ENCODE results near the gene ZFAND3. TPM values are rescaled to one million over a fixed set of nuclear protein-coding genes. Genes with fewer than 3 reads are reported as not detected.
"Not testable (repeated sequence)": the region's sequence is repeated elsewhere in the genome, so short reads cannot be mapped to it uniquely, and the experiment has no call there.

Gene ZFAND3
- total RNA-seq, 4 donors from 2014 or later: 30.5 to 57.4 (median 53.3) TPM

DNA sequence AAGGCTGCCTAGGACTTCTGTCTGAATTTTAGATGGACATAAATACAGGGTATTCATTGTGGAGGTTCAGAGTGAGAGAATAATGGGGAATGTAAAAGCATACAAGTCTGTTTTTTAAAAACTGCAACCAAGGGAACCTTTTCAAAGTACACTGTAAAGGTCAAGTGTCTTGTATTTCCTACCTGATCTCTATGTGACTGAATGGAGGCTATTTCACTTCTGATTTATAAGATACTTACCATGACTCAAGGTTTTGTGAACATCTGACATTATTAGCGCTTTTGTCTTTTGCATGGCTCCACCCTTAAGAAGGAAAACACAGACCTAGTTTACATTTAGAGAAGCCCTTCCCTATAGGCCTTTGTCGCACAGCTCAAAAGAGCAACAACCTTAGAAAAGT, 126.5 kb downstream of the ZFAND3 start:
- Histone ChIP-seq H3K27ac (no peak overlapping the region), H3K27me3 (no peaks in the 10 kb centered on the region), H3K36me3 (no peaks in the 10 kb centered on the region), H3K9me3 (no peaks in the 10 kb centered on the region), H3K4me3 (no peak overlapping the region), H3K4me1 (peaks cover 0 to 5% (median 0%) of the 10 kb centered on the region in 4 donors)
- no peak for DNase-seq
- TF ChIP-seq, protein P1, sequence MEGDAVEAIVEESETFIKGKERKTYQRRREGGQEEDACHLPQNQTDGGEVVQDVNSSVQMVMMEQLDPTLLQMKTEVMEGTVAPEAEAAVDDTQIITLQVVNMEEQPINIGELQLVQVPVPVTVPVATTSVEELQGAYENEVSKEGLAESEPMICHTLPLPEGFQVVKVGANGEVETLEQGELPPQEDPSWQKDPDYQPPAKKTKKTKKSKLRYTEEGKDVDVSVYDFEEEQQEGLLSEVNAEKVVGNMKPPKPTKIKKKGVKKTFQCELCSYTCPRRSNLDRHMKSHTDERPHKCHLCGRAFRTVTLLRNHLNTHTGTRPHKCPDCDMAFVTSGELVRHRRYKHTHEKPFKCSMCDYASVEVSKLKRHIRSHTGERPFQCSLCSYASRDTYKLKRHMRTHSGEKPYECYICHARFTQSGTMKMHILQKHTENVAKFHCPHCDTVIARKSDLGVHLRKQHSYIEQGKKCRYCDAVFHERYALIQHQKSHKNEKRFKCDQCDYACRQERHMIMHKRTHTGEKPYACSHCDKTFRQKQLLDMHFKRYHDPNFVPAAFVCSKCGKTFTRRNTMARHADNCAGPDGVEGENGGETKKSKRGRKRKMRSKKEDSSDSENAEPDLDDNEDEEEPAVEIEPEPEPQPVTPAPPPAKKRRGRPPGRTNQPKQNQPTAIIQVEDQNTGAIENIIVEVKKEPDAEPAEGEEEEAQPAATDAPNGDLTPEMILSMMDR (IDR thresholded peaks at IDR 0.05): no peak
- no peak for TF ChIP-seq POLR2A (IDR thresholded peaks at IDR 0.05)

DNA sequence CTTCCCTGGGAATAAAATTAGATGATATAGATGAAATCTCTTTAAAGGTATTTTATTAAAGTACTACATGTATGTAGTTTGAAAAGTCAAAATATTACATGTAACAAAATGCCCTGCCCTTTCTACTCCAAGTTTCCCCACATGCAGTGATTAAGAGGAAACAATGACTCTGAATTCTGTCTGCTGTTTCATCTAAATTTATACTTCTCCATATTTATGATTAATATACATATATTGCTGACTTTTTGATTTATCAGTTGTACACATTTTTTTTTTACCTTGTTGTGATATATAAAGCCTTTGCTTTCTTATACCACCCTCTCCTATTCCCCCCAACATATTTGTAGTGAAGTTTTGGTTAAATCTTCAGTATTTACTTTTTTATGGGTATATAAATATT, 127.9 kb downstream of the ZFAND3 start:
- Histone ChIP-seq H3K36me3 (no peaks in the 10 kb centered on the region), H3K27ac (no peak overlapping the region), H3K4me1 (peaks cover 0 to under 1% (median 0%) of the 10 kb centered on the region in 4 donors), H3K27me3 (no peaks in the 10 kb centered on the region), H3K4me3 (no peak overlapping the region), H3K9me3 (no peaks in the 10 kb centered on the region)
- no peak for DNase-seq
- TF ChIP-seq, protein P1 (IDR thresholded peaks at IDR 0.05): no peak
- TF ChIP-seq POLR2A (IDR thresholded peaks at IDR 0.05): no peak

DNA sequence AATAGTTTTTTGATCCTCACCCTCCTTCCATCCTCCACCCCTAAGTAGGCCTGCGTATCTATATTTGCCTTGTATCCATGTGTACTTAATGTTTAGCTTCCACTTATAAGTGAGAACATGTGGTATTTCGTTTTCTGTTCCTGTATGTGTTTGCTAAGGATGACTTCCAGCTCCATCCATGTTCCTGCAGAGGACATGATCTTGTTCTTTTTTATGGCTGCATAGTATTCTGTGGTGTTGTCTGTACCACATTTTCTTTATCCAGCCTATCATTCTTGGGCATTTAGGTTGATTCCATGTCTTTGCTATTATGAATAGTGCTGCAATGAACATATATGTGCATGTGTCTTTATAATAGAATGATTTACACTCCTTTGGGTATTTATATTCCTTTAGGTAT, 129.1 kb downstream of the ZFAND3 start:
- not testable (repeated sequence) for H3K27me3 ChIP-seq, H3K9me3 ChIP-seq, DNase-seq, H3K36me3 ChIP-seq, H3K27ac ChIP-seq, H3K4me3 ChIP-seq, H3K4me1 ChIP-seq

DNA sequence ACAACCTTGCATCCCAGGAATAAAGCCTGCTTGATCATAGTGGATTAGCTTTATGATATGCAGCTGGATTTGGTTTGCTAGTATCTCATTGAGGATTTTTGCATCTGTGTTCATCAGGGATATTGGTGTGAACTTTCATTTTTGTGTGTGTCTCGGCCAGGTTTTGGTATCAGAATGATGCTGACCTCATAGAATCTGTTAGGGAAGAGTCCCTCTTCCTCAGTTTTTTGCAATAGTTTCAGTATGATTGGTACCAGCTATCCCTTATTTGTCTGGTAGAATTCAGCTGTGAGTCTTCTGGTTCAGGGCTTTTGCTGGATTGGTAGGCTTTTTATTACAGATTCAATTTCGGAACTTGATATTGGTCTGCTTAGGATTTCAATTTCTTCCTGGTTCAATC, 132.5 kb downstream of the ZFAND3 start:
- no peak for DNase-seq
- Histone ChIP-seq H3K4me1 (peaks cover 0 to 4% (median 0%) of the 10 kb centered on the region in 4 donors), H3K4me3 (no peak overlapping the region)

DNA sequence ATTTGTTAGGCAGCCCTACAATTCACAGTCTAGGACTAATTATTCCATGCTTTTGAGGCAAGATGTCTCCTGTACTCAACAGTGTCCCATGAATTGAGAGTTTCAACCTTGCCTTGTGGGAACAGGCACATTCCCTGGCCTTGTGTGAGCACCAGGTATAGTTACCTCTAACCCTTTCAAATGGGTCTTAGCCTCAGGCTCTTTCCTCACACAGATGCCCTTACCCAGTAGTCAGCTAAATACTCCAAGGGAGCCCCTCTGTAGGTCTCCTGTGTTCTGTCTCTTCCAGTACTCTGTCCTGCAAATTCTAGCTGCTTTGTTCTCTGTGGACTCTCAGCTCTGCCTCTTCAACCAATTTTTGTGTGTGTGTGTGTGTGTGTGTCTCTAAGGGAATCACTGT, 135.3 kb downstream of the ZFAND3 start:
- Histone ChIP-seq H3K27me3 (no peaks in the 10 kb centered on the region), H3K4me1 (peaks cover 0 to 4% (median 0%) of the 10 kb centered on the region in 4 donors), H3K36me3 (no peaks in the 10 kb centered on the region), H3K27ac (no peak overlapping the region), H3K9me3 (no peaks in the 10 kb centered on the region), H3K4me3 (no peak overlapping the region)
- DNase-seq: no peak
- no peak for TF ChIP-seq POLR2A (IDR thresholded peaks at IDR 0.05)
- TF ChIP-seq, protein P1 (IDR thresholded peaks at IDR 0.05): no peak

More for the DNA sequence above, 132.5 kb downstream of the ZFAND3 start:
- Histone ChIP-seq H3K9me3 (no peaks in the 10 kb centered on the region), H3K27me3 (no peaks in the 10 kb centered on the region), H3K36me3 (no peaks in the 10 kb centered on the region), H3K27ac (no peak overlapping the region)
- TF ChIP-seq, protein P1 (IDR thresholded peaks at IDR 0.05): no peak
- TF ChIP-seq POLR2A (IDR thresholded peaks at IDR 0.05): no peak

DNA sequence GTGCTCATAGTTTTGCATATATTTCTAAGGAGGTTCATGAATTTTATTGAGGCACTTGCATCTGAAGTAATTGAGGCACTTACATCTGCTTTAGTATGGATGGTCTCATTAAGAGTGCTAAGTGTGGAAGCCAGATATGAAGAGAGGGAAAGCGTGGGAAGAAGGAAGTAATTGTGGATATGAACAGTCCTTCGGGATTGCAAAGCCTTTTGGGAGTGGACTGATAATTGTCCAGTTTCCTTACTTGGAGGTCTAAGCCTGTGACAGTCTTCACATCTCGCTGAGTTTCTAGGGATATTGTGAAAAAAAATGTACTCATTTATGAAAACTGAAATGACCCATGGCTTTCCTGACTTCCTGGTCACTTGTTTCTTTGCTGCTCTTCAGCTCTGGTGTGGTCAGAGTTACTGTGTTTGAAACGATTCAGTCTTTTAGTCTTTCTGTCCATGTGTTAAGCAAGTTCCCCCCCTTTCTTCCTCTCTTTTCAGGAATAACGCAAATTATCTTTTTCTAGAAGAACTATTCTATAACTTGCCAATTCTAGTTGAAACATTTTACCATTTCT, 137.3 kb downstream of the ZFAND3 start:
- no peak overlapping the region for H3K4me3 ChIP-seq
- DNase-seq: no peak
- no peaks in the 10 kb centered on the region for H3K27me3 ChIP-seq
- H3K4me1 ChIP-seq: peaks cover 0 to 4% (median 0%) of the 10 kb centered on the region in 4 donors
- no peaks in the 10 kb centered on the region for H3K9me3 ChIP-seq
- no peak overlapping the region for H3K27ac ChIP-seq
- no peak for TF ChIP-seq POLR2A (IDR thresholded peaks at IDR 0.05)
- TF ChIP-seq, protein P1 (IDR thresholded peaks at IDR 0.05): no peak
- H3K36me3 ChIP-seq: no peaks in the 10 kb centered on the region

Data from Peyer's patch (tissue), 4 donors.